Measurements from ENCODE around the gene PET100. TPM values are rescaled to one million over a fixed set of nuclear protein-coding genes. Genes with fewer than 3 reads are reported as not detected.

Gene PET100
- 84.6 and 105 TPM in 2 replicates for polyA plus RNA-seq
- 15.2 and 18.7 TPM in 2 replicates for polyA minus RNA-seq

DNA sequence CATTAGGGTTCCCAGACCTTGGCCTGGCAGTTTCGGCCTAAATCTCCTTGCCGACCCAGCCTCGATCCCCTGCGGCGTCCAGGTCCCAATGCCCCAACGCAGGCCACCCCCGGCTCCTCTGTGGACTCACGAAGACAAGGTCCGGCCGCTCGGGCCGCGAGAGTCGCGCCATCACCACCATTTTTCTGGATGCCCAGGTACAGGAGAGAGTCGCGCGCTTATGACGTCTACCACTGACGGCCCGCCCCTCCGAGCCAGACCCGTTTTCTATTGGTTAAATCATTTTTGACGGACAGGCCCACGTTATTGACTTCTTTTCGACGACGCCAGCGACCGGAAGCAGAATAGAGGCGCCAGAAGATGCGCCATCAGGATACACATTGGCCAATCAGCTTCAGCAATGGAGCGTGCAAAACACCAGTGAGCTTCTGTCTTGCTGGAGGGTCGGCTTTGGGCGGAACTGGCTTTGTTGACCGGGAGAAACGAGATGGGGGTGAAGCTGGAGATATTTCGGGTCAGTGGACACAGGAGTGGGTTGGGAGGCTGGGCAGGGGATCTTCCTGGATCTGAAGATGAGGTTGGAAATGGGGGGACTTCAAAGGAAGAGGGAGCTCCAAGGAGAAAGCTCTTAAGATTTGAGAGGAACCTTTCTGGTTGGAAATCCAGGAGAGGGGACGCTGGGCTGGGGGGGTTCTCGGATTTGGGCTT, at the start of gene PET100, which contains the start of gene XAB2:
PET100 (plus strand) TSS at position 447 of the 708 bp plus-strand sequence; CDS start at position 488, 41 bp downstream.
XAB2 (minus strand) TSS at position 199 of the 708 bp plus-strand sequence; CDS start at position 181, 18 bp downstream.
- no peaks in the 10 kb centered on the region for H3F3A ChIP-seq (ENCODE audit: insufficient read depth, low read length, poor library complexity, severe bottlenecking)
- no peaks in the 10 kb centered on the region for H4K20me1 ChIP-seq (ENCODE audit: insufficient read depth)
- peak within 1 kb of the TSS; percentile 25 for H2AFZ ChIP-seq (ENCODE audit: low read depth, low read length)
- peak within 1 kb of the TSS; percentile 76 for H3K4me3 ChIP-seq (ENCODE audit: low read length)
- H3K9me3 ChIP-seq (ENCODE audit: low read length), result no peaks in the 10 kb centered on the region
- H3K27ac ChIP-seq (ENCODE audit: low read length), result peak within 1 kb of the TSS; percentile 77
- H3K36me3 ChIP-seq (ENCODE audit: insufficient read depth, low read length), result no peaks in the 10 kb centered on the region
- peak within 1 kb of the TSS; percentile 72 for H3K4me2 ChIP-seq (ENCODE audit: low read length)
- no peaks in the 10 kb centered on the region for H3K9me2 ChIP-seq (ENCODE audit: insufficient read depth, low read length)
- H3K27me3 ChIP-seq (ENCODE audit: insufficient read depth, low read depth, low read length), result no peaks in the 10 kb centered on the region
- H3K79me2 ChIP-seq (replicated peaks; ENCODE audit: insufficient read depth, low read length), result peaks cover 33% of the 10 kb centered on the region
- TF ChIP-seq POLR2AphosphoS5 (IDR thresholded peaks at IDR 0.05) (peak; percentile 90), EZH2 (IDR thresholded peaks at IDR 0.05; ENCODE audit: borderline replicate concordance, insufficient read depth, low read length, poor library complexity, severe bottlenecking) (no peak), REST (IDR thresholded peaks at IDR 0.05; ENCODE audit: borderline replicate concordance) (peak; percentile 78), TAF1 (IDR thresholded peaks at IDR 0.05; ENCODE audit: low read depth) (peak; percentile 89), EP300 (conservative IDR thresholded peaks at IDR 0.05; ENCODE audit: poor library complexity, severe bottlenecking) (peak; percentile 53), RAD21 (conservative IDR thresholded peaks at IDR 0.05) (no peak), MXI1 (conservative IDR thresholded peaks at IDR 0.05; ENCODE audit: poor library complexity, severe bottlenecking) (peak; percentile 77), SMC3 (conservative IDR thresholded peaks at IDR 0.05; ENCODE audit: poor library complexity) (no peak)
- TF ChIP-seq, protein P1, sequence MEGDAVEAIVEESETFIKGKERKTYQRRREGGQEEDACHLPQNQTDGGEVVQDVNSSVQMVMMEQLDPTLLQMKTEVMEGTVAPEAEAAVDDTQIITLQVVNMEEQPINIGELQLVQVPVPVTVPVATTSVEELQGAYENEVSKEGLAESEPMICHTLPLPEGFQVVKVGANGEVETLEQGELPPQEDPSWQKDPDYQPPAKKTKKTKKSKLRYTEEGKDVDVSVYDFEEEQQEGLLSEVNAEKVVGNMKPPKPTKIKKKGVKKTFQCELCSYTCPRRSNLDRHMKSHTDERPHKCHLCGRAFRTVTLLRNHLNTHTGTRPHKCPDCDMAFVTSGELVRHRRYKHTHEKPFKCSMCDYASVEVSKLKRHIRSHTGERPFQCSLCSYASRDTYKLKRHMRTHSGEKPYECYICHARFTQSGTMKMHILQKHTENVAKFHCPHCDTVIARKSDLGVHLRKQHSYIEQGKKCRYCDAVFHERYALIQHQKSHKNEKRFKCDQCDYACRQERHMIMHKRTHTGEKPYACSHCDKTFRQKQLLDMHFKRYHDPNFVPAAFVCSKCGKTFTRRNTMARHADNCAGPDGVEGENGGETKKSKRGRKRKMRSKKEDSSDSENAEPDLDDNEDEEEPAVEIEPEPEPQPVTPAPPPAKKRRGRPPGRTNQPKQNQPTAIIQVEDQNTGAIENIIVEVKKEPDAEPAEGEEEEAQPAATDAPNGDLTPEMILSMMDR (IDR thresholded peaks at IDR 0.05; ENCODE audit: poor library complexity, severe bottlenecking), result no peak
- H3K9ac ChIP-seq (ENCODE audit: low read length), result peak within 1 kb of the TSS; percentile 95

GRCh38 chr19:7582446-7582845, 47.1 kb upstream of the PET100 start:
- H3K27ac ChIP-seq (ENCODE audit: low read length), result no peak overlapping the region

More at GRCh38 chr19:7582446-7582845, 47.1 kb upstream of the PET100 start:
- Histone ChIP-seq H3K9me3 (ENCODE audit: low read length) (no peaks in the 10 kb centered on the region), H4K20me1 (ENCODE audit: insufficient read depth) (no peaks in the 10 kb centered on the region), H3K36me3 (ENCODE audit: insufficient read depth, low read length) (no peaks in the 10 kb centered on the region), H3K4me3 (ENCODE audit: low read length) (no peak overlapping the region), H3K9me2 (ENCODE audit: insufficient read depth, low read length) (no peaks in the 10 kb centered on the region), H3K79me2 (replicated peaks; ENCODE audit: insufficient read depth, low read length) (no peaks in the 10 kb centered on the region), H3F3A (ENCODE audit: insufficient read depth, low read length, poor library complexity, severe bottlenecking) (no peaks in the 10 kb centered on the region), H3K9ac (ENCODE audit: low read length) (no peak overlapping the region), H2AFZ (ENCODE audit: low read depth, low read length) (no peak overlapping the region), H3K27me3 (ENCODE audit: insufficient read depth, low read depth, low read length) (no peaks in the 10 kb centered on the region), H3K4me2 (ENCODE audit: low read length) (no peak overlapping the region)
- TF ChIP-seq MXI1 (conservative IDR thresholded peaks at IDR 0.05; ENCODE audit: poor library complexity, severe bottlenecking) (no peak), POLR2AphosphoS5 (IDR thresholded peaks at IDR 0.05) (no peak)

All from neural cell (in vitro differentiated cells).